ENCODE data around the gene AFF1.

GRCh38 chr4:86981789-86982188 lies 47.0 kb downstream of the AFF1 start:
- TF ChIP-seq CTCF (optimal IDR thresholded peaks at IDR 0.05 in 1 of 3, IDR thresholded peaks at IDR 0.05 in 1 of 3, conservative IDR thresholded peaks at IDR 0.05 in 1 of 3; ENCODE audit: extremely low read depth in 1 of 3, insufficient read depth in 2 of 3, low read length in 3 of 3) (no peak), EZH2 (IDR thresholded peaks at IDR 0.05; ENCODE audit: low read length) (no peak)

Data from keratinocyte (primary cell).